ENCODE measurements around the gene HNF1A.
A peak's percentile ranks its signal among the peaks of the same experiment; 100 is the strongest.

Gene HNF1A

GRCh38 chr12:120988658-120989057 lies 10.3 kb downstream of the HNF1A start:
- no peak for DNase-seq (ENCODE audit: low spot score)

DNA sequence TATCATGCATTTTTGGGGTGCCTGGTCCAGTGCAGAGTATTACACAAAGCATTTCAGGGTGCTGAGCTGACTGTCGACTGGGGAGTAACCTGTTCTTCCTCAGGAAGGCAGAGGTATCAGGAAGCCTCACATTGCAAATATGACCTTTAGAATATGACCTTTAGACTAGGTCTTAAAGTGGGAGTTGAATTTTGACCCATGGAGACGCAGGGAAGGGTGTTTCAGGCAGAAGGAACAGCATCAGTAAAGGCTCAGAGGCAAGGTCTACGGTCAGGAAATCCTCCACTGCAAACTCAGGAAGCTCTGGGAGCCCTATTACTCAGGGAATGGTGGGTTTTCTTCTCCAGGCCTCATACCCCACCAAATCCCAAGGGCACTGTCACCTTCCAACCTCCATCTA lies 11.3 kb downstream of the HNF1A start:
- no peak for DNase-seq (ENCODE audit: low spot score)

- no peak for DNase-seq (ENCODE audit: low spot score)
Measured at GRCh38 chr12:120990487-120991055, 12.2 kb downstream of the HNF1A start.

DNA sequence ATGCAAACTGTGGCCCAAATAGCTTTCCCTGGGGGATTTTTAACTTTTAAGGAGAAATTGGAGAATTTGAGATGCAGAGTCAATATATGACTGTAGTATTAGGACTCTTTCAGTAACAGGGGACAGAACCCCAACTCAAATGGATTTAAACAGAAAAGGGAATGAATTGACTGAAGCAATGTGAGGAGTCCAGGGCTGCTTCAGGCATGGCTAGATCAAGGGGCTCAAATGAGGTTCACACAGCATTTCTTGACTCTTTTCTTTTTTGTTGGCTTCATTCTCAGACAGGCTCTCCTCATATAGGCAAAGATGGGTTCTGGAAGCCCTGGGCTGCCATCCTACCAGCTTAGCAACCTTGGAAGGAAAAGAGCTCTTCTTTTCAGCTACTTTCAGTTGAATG lies 13.6 kb downstream of the HNF1A start:
- no peak for DNase-seq (ENCODE audit: low spot score)

DNA sequence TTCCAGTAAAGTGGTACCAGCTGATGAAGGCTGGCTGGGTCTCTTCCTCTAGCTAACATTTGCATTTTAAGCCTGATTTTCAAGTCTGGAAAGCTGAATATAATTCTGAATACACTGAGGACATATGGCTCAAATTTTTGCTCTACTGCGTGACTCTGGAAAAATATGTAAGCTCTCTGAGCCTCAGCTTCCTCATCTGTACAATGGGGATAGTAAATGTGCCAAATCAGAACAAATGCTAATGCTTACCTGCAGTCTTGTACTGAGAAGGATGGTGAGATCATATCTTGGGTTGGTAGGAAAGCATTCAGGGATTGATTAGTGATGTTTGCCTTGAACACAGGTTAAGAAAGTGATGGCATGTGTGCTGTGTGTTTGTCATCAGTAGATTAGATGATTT lies 14.6 kb downstream of the HNF1A start:
- no peak for DNase-seq (ENCODE audit: low spot score)

GRCh38 chr12:120993496-120993895 lies 15.2 kb downstream of the HNF1A start:
- DNase-seq (ENCODE audit: low spot score) = no peak

DNA sequence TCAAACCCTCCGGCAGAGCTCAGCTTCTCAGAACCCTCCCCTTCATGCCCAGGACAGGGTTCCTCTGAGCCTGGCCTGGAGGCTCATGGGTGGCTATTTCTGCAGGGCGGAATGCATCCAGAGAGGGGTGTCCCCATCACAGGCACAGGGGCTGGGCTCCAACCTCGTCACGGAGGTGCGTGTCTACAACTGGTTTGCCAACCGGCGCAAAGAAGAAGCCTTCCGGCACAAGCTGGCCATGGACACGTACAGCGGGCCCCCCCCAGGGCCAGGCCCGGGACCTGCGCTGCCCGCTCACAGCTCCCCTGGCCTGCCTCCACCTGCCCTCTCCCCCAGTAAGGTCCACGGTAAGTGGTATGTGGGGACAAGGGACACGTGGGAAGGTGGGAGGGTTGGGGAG lies 15.7 kb downstream of the HNF1A start:
- DNase-seq (ENCODE audit: low spot score) = no peak

DNA sequence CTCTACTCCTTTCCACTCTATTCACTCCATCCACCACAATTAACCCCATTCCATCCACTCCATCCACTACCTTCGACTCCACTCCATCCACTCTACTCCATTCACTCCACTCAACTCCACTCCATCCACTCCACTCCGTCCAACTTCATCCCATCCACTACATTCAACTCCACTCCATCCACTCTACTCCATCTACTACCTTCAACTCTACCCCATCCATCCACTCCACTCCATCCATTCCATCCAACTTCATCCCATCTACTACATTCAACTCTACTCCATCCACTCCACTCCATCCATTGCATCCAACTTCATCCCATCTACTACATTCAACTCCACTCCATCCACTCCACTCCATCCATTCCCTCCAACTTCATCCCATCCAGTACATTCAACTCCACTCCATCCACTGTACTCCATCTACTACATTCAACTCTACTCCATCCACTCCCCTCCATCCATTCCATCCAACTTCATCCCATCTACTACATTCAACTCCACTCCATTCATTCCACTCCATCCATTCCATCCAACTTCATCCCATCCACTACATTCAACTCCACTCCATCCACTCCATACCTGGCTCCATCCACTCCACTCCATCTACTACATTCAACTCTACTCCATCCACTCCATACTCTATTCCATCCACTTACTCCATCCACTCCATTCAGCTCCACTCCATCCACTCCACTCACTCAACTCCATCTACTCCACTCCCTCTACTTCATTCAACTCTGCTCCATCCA lies 16.4 kb downstream of the HNF1A start:
- DNase-seq (ENCODE audit: low spot score) = no peak

DNA sequence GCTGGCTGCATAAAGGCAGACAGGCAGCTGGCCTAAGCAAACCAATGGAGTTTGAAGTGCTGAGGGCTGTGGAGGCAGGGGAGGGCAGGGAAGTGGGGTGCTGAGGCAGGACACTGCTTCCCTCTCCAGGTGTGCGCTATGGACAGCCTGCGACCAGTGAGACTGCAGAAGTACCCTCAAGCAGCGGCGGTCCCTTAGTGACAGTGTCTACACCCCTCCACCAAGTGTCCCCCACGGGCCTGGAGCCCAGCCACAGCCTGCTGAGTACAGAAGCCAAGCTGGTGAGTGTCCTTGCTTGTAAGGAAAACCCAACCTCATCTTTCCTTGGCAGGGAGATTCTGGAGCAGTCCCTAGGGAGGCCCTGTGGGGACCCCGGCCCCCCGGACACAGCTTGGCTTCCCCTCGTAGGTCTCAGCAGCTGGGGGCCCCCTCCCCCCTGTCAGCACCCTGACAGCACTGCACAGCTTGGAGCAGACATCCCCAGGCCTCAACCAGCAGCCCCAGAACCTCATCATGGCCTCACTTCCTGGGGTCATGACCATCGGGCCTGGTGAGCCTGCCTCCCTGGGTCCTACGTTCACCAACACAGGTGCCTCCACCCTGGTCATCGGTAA lies 17.9 kb downstream of the HNF1A start:
- DNase-seq (ENCODE audit: low spot score) = no peak

- DNase-seq (ENCODE audit: low spot score) = no peak
Measured at GRCh38 chr12:120997448-120997847, 19.1 kb downstream of the HNF1A start.

GRCh38 chr12:120998435-120998834 lies 20.1 kb downstream of the HNF1A start:
- no peak for DNase-seq (ENCODE audit: low spot score)

- DNase-seq (ENCODE audit: low spot score) = no peak
Measured at GRCh38 chr12:120999191-121000120, 21.1 kb downstream of the HNF1A start.

DNA sequence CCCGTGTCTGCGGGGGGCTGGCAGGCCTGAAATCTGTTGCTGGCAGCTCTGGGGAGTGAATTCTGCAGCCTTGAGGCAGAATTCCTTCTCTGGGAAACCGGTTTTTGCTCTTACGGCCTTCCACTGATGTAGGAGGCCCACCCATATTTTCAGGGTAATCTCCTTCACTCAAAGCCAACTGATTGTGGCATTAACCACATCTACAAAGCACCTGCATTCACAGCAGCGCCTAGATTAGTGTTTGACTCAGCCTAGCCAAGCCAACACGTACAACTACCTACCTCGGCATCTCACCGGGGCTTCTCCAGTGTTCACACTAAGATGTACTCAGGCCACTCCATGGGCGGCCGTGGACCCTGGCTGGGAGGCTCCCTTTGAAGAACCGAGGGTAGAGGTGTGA lies 22.2 kb downstream of the HNF1A start:
- no peak for DNase-seq (ENCODE audit: low spot score)

DNA sequence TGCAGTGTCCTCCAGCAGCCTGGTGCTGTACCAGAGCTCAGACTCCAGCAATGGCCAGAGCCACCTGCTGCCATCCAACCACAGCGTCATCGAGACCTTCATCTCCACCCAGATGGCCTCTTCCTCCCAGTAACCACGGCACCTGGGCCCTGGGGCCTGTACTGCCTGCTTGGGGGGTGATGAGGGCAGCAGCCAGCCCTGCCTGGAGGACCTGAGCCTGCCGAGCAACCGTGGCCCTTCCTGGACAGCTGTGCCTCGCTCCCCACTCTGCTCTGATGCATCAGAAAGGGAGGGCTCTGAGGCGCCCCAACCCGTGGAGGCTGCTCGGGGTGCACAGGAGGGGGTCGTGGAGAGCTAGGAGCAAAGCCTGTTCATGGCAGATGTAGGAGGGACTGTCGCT lies 22.7 kb downstream of the HNF1A start:
- DNase-seq (ENCODE audit: low spot score) = no peak

DNA sequence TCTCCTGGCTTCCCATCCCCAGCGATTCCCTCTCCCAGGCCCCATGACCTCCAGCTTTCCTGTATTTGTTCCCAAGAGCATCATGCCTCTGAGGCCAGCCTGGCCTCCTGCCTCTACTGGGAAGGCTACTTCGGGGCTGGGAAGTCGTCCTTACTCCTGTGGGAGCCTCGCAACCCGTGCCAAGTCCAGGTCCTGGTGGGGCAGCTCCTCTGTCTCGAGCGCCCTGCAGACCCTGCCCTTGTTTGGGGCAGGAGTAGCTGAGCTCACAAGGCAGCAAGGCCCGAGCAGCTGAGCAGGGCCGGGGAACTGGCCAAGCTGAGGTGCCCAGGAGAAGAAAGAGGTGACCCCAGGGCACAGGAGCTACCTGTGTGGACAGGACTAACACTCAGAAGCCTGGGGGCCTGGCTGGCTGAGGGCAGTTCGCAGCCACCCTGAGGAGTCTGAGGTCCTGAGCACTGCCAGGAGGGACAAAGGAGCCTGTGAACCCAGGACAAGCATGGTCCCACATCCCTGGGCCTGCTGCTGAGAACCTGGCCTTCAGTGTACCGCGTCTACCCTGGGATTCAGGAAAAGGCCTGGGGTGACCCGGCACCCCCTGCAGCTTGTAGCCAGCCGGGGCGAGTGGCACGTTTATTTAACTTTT lies 23.6 kb downstream of the HNF1A start:
- DNase-seq (ENCODE audit: low spot score) = no peak

DNA sequence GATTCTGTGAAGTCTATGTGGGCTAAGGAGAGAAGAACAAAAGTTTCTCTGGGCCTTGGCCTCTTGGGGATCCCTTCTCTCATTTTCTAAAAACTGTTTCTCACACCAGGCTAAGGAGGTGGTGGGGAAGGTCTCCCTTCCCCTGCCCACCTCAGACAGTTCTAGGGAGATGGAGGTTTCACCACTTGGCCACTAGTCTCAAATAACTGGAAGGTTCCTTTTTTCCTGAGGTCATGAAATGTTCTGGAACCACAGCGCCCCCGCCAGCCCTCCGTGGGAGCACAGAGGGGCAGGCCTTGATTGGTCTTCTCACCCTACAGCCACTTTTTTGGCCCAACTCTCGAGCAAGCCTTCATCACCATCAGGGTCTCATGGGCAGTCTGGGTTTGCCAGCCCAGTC lies 25.3 kb downstream of the HNF1A start:
- no peak for DNase-seq (ENCODE audit: low spot score)

- DNase-seq (ENCODE audit: low spot score) = no peak
Measured at GRCh38 chr12:121004253-121004815, 26.0 kb downstream of the HNF1A start.

- DNase-seq (ENCODE audit: low spot score) = peak; percentile 28
Measured at GRCh38 chr12:121005346-121005815, 27.0 kb downstream of the HNF1A start.

GRCh38 chr12:121008347-121009098 lies 30.2 kb downstream of the HNF1A start:
- no peak for DNase-seq (ENCODE audit: low spot score)

DNA sequence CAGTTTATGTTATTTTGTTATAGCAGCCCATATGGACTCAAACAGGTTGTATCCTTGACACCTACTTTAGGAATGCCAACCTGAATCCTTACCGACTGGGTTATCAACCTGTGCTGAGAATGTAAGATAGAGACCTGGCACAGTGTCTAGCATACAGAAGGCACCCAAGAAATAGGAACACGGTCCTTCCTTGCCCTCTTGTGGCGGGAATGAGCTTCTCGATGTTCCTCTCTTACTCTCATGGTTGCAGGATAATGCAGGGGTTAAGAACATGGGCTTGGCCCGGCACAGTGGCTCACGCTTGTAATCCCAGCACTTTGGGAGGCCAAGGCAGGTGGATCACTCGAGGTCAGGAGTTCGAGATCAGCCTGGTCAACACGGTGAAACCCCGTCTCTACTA lies 31.4 kb downstream of the HNF1A start:
- no peak for DNase-seq (ENCODE audit: low spot score)

- no peak for DNase-seq (ENCODE audit: low spot score)
Measured at GRCh38 chr12:121010860-121011259, 32.5 kb downstream of the HNF1A start.
